Hepatocyte (in vitro differentiated cells): ENCODE data around the gene BMP6. TPM values are rescaled to one million over a fixed set of nuclear protein-coding genes. Genes with fewer than 3 reads are reported as not detected.

Experiments
- DNase-seq: peaks from one replicate; pipeline ENCODE4 v3.0.0-alpha.2; 2016; ENCODE audit warnings: low spot score
- H2AFZ ChIP-seq: fragments of 200-600 bp; sonication (generic); 2 replicates; pipeline ENCODE4 v1.6.0; 2016; ENCODE audit warnings: antibody characterized with exemption, mild to moderate bottlenecking
- H3K27ac ChIP-seq: fragments of 200-600 bp; sonication (generic); 2 replicates; pipeline ENCODE4 v1.5.1; 2016; ENCODE audit warnings: mild to moderate bottlenecking
- H3K27me3 ChIP-seq: fragments of 200-600 bp; sonication (generic); 2 replicates; pipeline ENCODE4 v1.6.1; 2016
- H3K36me3 ChIP-seq: fragments of 200-600 bp; sonication (generic); replicated peaks from 2 replicates; pipeline ENCODE4 v1.5.1; 2016; ENCODE audit warnings: low read depth; ENCODE audit not compliant: insufficient read depth
- H3K4me1 ChIP-seq: fragments of 200-600 bp; sonication (generic); 2 replicates; pipeline ENCODE4 v1.5.1; 2016; ENCODE audit warnings: mild to moderate bottlenecking, moderate library complexity; ENCODE audit not compliant: insufficient read depth
- H3K4me2 ChIP-seq: fragments of 200-600 bp; sonication (generic); 2 replicates; pipeline ENCODE4 v1.6.0; 2016
- H3K4me3 ChIP-seq: fragments of 200-600 bp; sonication (generic); 2 replicates; pipeline ENCODE4 v1.5.1; 2016; ENCODE audit warnings: mild to moderate bottlenecking
- H3K79me2 ChIP-seq: fragments of 200-600 bp; sonication (generic); 2 replicates; pipeline ENCODE4 v1.6.0; 2017; ENCODE audit warnings: mild to moderate bottlenecking
- H3K9me2 ChIP-seq: fragments of 200-600 bp; sonication (generic); replicated peaks from 2 replicates; pipeline ENCODE4 v1.6.0; 2017; ENCODE audit warnings: mild to moderate bottlenecking; ENCODE audit not compliant: insufficient read depth
- H3K9me3 ChIP-seq: fragments of 200-600 bp; sonication (generic); 2 replicates; pipeline ENCODE4 v1.5.1; 2016; ENCODE audit warnings: low read depth, mild to moderate bottlenecking
- H4K20me1 ChIP-seq: fragments of 200-600 bp; sonication (generic); 2 replicates; pipeline ENCODE4 v1.6.0; 2016; ENCODE audit warnings: mild to moderate bottlenecking; ENCODE audit not compliant: insufficient read depth, poor library complexity, severe bottlenecking
- EZH2 ChIP-seq: fragments of 200-600 bp; sonication (generic); IDR thresholded peaks from 2 replicates; pipeline ENCODE4 v1.6.1; 2016; ENCODE audit warnings: antibody characterized with exemption, mild to moderate bottlenecking, borderline replicate concordance
- EZH2phosphoT487 ChIP-seq: fragments of 200-600 bp; sonication (generic); IDR thresholded peaks from one replicate; pipeline ENCODE4 v1.6.1; 2018; ENCODE audit warnings: antibody characterized with exemption, mild to moderate bottlenecking, low read depth, moderate library complexity; ENCODE audit not compliant: unreplicated experiment, severe bottlenecking
- WGBS: methylation state at CpG from one replicate; pipeline ENCODE4 v1.1.6; 2016; ENCODE audit warnings: low lambda C conversion rate; ENCODE audit errors: missing lambda C conversion rate; 5-methylcytosine and 5-hydroxymethylcytosine counted together
- polyA plus RNA-seq: library from polyadenylated mRNA; unstranded; fragments of >200 nt; fragmentation: Nextera tagmentation; extraction: Ambion mirVana; gene quantifications from 2 replicates; pipeline ENCODE4 v1.2.1, GENCODE V29; 2016
- total RNA-seq: library from RNA; depleted of rRNA; stranded (reverse); fragments of >200 nt; gene quantifications from 2 replicates; pipeline ENCODE4 v1.2.3, GENCODE V29; 2014
- TF ChIP-seq, protein P1 (sequence below): fragments of 200-600 bp; sonication (generic); IDR thresholded peaks from 2 replicates; pipeline ENCODE4 v1.5.1; 2016; ENCODE audit warnings: antibody characterized with exemption, mild to moderate bottlenecking; ENCODE audit not compliant: poor library complexity

Gene BMP6
- total and polyA plus RNA-seq, 2 experiments from 2014 or later: 4.0 to 4.3 TPM

GRCh38 chr6:7821426-7821825 is 95.5 kb downstream of the BMP6 start:
- Histone ChIP-seq H3K79me2 (no peaks in the 10 kb centered on the region), H2AFZ (no peak overlapping the region), H3K4me1 (no peaks in the 10 kb centered on the region), H3K36me3 (no peaks in the 10 kb centered on the region), H3K9me3 (no peaks in the 10 kb centered on the region), H3K9me2 (no peaks in the 10 kb centered on the region), H3K4me2 (no peak overlapping the region), H3K4me3 (no peak overlapping the region), H4K20me1 (no peaks in the 10 kb centered on the region), H3K27ac (no peak overlapping the region), H3K27me3 (no peaks in the 10 kb centered on the region)
- WGBS: 96% methylated on average over 5 of the region's 5 CpGs
- DNase-seq: no peak
- no peak for TF ChIP-seq EZH2phosphoT487

DNA sequence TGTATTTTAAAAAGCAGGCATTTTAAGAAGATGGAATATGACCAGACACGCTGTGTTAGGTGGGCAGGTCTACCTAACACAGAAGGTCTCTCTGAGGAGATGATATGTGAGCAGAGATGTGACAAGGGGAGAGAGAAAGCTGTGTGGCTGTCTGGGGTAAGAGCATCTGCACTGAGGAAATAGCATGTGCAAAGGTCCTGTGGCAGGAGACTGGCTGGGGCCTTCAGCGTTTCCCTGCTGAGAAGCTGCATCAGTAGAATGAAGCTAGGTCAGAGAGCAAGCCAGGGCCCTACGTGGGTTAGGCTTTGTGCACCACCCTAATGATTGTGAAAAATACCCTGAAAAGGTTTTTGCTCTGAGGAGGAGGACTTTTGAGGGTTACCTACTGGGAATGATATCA is 97.7 kb downstream of the BMP6 start:
- H4K20me1 ChIP-seq: no peaks in the 10 kb centered on the region
- no peak overlapping the region for H3K4me3 ChIP-seq
- H3K4me1 ChIP-seq: no peaks in the 10 kb centered on the region
- no peaks in the 10 kb centered on the region for H3K27me3 ChIP-seq
- no peak overlapping the region for H3K4me2 ChIP-seq
- no peaks in the 10 kb centered on the region for H3K36me3 ChIP-seq
- 91% methylated on average over 3 of the region's 3 CpGs for WGBS
- no peaks in the 10 kb centered on the region for H3K79me2 ChIP-seq
- DNase-seq: no peak
- H3K9me2 ChIP-seq: no peaks in the 10 kb centered on the region
- H3K9me3 ChIP-seq: no peaks in the 10 kb centered on the region
- no peak overlapping the region for H3K27ac ChIP-seq
- TF ChIP-seq EZH2 (no peak), EZH2phosphoT487 (no peak)
- TF ChIP-seq, protein P1, sequence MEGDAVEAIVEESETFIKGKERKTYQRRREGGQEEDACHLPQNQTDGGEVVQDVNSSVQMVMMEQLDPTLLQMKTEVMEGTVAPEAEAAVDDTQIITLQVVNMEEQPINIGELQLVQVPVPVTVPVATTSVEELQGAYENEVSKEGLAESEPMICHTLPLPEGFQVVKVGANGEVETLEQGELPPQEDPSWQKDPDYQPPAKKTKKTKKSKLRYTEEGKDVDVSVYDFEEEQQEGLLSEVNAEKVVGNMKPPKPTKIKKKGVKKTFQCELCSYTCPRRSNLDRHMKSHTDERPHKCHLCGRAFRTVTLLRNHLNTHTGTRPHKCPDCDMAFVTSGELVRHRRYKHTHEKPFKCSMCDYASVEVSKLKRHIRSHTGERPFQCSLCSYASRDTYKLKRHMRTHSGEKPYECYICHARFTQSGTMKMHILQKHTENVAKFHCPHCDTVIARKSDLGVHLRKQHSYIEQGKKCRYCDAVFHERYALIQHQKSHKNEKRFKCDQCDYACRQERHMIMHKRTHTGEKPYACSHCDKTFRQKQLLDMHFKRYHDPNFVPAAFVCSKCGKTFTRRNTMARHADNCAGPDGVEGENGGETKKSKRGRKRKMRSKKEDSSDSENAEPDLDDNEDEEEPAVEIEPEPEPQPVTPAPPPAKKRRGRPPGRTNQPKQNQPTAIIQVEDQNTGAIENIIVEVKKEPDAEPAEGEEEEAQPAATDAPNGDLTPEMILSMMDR: no peak
- no peak overlapping the region for H2AFZ ChIP-seq

GRCh38 chr6:7825986-7826385 is 100.1 kb downstream of the BMP6 start:
- no peaks in the 10 kb centered on the region for H3K9me2 ChIP-seq
- H3K4me2 ChIP-seq: no peak overlapping the region
- no peaks in the 10 kb centered on the region for H3K4me1 ChIP-seq
- no peaks in the 10 kb centered on the region for H3K27me3 ChIP-seq
- 85% methylated on average over 5 of the region's 5 CpGs for WGBS
- H3K4me3 ChIP-seq: no peak overlapping the region
- no peaks in the 10 kb centered on the region for H3K36me3 ChIP-seq
- H4K20me1 ChIP-seq: no peaks in the 10 kb centered on the region
- no peak for DNase-seq
- H3K79me2 ChIP-seq: no peaks in the 10 kb centered on the region
- no peak overlapping the region for H3K27ac ChIP-seq
- TF ChIP-seq EZH2phosphoT487 (no peak), EZH2 (no peak)
- TF ChIP-seq, protein P1: no peak
- no peaks in the 10 kb centered on the region for H3K9me3 ChIP-seq
- no peak overlapping the region for H2AFZ ChIP-seq

GRCh38 chr6:7827142-7827541 is 101.2 kb downstream of the BMP6 start:
- TF ChIP-seq, protein P1: no peak
- no peak for TF ChIP-seq EZH2
- no peak for TF ChIP-seq EZH2phosphoT487
- Histone ChIP-seq H3K79me2 (no peaks in the 10 kb centered on the region), H3K4me1 (no peaks in the 10 kb centered on the region), H2AFZ (no peak overlapping the region), H3K9me2 (no peaks in the 10 kb centered on the region), H3K27me3 (no peaks in the 10 kb centered on the region), H3K4me2 (no peak overlapping the region), H3K9me3 (no peaks in the 10 kb centered on the region), H4K20me1 (no peaks in the 10 kb centered on the region), H3K27ac (no peak overlapping the region), H3K36me3 (no peaks in the 10 kb centered on the region), H3K4me3 (no peak overlapping the region)
- DNase-seq: no peak
- WGBS: 71% methylated on average over 7 of the region's 7 CpGs
